PC-9 (cell line): ENCODE measurements around the gene MAP2K6.

Experiments
- EZH2 ChIP-seq: fragments of 200-600 bp; sonication (generic); IDR thresholded peaks from 2 replicates; pipeline ENCODE4 v1.8.0; 2017; ENCODE audit warnings: antibody characterized with exemption, low read depth
- TF ChIP-seq, protein P1 (sequence below): fragments of 200-600 bp; sonication (generic); conservative IDR thresholded peaks from 2 replicates; pipeline ENCODE4 v1.6.1; 2017; ENCODE audit warnings: mixed run types, antibody characterized with exemption, mild to moderate bottlenecking, moderate library complexity

DNA sequence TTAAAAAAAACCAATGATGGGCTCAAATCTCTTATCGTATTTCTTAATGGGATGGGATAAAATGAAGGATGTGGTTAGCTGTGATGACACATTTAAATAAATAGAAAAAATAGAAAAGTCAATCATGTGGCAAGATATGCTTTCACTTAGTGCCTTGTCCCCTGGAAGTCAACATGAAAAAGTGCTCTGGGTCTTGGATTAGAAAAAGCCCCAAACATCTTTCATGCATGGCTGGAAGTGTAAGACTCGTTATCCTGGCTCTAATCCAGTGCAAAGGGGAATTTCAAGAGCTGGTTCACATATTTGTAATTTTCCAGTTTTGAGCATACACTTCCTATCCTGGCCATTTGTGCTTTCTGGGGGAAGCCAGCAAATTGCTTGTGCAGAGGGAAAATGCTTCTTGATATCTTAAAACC lies 160.9 kb downstream of the MAP2K6 start:
- TF ChIP-seq, protein P1, sequence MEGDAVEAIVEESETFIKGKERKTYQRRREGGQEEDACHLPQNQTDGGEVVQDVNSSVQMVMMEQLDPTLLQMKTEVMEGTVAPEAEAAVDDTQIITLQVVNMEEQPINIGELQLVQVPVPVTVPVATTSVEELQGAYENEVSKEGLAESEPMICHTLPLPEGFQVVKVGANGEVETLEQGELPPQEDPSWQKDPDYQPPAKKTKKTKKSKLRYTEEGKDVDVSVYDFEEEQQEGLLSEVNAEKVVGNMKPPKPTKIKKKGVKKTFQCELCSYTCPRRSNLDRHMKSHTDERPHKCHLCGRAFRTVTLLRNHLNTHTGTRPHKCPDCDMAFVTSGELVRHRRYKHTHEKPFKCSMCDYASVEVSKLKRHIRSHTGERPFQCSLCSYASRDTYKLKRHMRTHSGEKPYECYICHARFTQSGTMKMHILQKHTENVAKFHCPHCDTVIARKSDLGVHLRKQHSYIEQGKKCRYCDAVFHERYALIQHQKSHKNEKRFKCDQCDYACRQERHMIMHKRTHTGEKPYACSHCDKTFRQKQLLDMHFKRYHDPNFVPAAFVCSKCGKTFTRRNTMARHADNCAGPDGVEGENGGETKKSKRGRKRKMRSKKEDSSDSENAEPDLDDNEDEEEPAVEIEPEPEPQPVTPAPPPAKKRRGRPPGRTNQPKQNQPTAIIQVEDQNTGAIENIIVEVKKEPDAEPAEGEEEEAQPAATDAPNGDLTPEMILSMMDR = no peak
- TF ChIP-seq EZH2 = no peak
